HG03097 (cell line): Measurements from ENCODE around the gene NISCH.

Experiments
- ATAC-seq: cut with Tn5 transposase; IDR thresholded peaks from one replicate; pipeline ENCODE4 v1.9.1; 2021; ENCODE audit not compliant: unreplicated experiment, low FRiP score

The NISCH gene

GRCh38 chr3:52469001-52469400, 13.6 kb downstream of the NISCH start:
- ATAC-seq, result no peak

- ATAC-seq, result no peak
Measured at GRCh38 chr3:52470920-52471319, 15.5 kb downstream of the NISCH start.

GRCh38 chr3:52471371-52472238, 16.2 kb downstream of the NISCH start:
- no peak for ATAC-seq

DNA sequence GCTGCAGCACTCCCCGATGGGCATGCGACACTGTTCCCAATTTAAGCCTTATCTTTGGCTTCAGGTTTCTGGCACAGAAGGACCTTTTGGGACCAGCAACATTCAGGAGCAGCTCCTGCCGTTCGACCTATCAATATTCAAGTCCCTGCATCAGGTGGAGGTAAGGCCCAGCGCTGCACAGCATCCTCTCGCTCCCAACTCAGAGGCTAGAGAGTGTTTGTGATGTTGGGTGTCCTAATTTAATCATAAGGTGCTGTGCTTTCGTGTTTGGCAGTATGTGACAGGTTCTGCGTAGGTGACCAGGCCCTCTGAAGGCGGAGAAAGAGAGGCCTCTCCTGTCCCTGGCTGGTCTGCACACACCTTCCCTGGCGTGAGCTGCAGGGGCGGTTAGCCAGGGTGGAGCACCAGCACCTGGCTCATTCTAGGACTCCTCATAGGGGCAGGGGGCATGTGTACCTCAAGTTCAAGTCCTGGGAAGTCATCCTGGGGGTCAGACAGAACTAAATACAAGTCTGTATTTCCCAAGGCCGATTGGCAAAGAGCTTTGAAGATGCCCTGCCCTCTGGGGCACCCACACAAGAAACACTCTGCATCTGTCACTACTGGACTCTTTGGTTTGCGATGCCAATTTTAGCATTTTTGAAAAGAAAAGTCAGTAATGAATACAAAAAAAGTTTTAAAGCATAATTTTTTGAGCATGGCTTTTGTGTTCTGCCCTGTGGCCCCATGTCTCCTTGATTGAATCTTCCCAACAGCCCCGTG, 17.0 kb downstream of the NISCH start:
- no peak for ATAC-seq

GRCh38 chr3:52473026-52473425, 17.6 kb downstream of the NISCH start:
- no peak for ATAC-seq

- ATAC-seq, result no peak
Measured at GRCh38 chr3:52477076-52477795, 21.8 kb downstream of the NISCH start.

- ATAC-seq, result no peak
Measured at GRCh38 chr3:52477796-52478095, 22.3 kb downstream of the NISCH start.

DNA sequence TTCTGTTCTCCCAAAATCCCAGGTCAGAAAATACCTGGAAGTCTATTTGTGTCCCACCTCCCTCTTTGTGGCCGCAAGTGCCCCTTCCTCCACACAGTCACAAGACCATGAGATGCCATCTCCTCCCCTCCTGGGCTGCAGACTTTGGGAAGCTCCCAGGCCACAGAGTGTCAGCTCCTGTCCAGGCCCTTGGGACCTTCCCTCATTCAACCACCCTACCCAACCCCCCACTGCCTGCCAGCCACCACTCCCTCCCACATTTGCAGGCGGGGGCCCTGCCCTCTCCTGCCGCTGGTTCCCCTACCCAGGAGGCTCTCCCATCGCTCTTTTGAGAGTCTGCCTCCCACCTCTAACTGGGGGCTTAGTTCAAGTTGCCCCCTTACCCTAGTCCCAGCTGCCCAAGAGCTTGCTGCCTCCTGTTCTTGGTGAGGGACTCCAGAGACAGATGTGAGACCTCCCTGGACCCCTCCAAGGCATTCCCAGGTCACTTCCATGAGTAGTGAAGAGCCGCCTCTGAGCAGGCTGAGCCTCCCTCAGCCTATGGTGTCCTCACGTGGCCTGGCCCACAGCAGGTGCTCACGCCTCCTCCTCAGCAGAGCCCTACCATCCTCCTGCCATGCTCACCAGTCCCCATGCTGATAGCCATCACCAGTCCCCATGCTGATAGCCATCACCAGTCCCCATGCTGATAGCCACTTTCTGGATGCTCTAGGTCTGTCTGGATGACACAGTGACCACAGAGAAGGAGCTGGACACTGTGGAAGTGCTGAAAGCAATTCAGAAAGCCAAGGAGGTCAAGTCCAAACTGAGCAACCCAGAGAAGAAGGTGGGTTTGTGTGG, 23.9 kb downstream of the NISCH start:
- ATAC-seq, result no peak

DNA sequence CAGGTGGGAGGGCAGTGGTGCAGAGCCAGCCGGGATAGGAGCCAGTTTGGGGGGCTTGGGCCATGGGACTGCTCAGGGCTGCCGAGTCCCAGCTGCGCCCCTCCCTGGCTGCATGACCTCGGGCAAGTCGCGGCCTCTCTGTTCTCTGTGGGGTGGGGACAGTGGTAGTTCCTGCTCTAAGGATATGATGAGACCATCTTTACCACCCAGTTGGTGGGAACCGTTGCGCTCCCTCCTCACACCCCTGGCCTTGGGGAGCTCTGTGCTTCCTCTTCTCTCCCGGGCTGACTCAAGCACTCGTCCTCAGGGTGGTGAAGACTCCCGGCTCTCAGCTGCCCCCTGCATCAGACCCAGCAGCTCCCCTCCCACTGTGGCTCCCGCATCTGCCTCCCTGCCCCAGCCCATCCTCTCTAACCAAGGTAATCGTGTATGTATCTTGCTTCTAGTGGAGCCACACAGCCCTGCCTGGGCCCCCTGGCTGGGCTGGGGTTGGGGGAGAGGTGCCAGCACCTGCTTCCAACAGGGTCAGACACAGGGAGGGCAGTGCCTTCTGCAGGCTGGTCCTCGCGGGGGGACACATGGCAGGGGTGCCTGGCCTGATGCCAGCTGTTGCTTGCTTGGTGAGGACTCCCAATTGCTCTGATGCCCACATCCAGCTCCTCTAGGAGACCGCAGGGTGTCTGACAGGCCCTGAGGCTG, 24.6 kb downstream of the NISCH start:
- ATAC-seq, result no peak

DNA sequence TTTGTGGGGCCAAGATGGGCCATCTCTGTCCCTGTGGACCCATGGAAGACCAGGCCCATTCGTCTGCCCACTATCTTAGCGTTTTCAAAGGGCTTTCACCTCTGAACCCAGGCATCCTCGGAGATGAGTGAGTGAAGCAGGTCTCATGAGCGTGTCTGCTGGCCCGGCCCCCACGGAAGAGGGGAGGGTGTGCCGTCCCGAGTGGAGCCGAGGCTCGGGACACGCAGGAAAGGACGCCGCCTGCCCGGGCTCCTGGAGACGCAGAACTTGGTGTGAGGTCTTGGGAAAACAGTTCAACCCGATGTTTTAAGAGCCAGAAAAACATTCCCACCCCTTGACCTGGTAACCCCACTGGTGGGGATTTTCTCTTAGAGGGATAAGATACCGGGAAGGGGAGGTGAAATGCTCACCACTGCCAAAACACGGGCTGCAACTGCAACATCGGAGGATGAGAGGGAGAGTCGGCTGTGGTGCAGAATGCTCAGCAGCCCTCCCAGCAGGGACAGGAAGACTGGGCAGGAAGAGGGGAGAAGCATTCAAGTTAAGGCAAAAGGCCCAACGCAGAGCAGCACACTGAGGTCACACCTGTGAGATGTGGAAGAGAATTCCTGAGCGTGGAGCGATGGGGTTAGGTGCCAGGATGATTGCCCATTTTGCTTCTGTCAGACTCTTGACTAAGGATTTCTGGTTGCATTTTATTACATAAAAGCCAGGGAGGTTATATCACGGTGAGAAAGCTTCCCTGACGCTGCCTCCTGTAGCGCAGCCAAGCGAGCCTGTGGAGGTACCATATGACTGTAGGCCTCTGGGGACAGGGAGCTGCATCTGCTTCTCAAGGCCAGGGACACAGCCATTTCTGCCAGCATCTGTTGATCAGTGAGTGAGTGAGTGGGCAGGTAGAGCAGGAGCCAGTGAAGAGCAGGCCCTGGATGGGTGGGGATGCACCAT, 25.6 kb downstream of the NISCH start:
- no peak for ATAC-seq

- no peak for ATAC-seq
Measured at GRCh38 chr3:52481819-52482521, 26.6 kb downstream of the NISCH start.

DNA sequence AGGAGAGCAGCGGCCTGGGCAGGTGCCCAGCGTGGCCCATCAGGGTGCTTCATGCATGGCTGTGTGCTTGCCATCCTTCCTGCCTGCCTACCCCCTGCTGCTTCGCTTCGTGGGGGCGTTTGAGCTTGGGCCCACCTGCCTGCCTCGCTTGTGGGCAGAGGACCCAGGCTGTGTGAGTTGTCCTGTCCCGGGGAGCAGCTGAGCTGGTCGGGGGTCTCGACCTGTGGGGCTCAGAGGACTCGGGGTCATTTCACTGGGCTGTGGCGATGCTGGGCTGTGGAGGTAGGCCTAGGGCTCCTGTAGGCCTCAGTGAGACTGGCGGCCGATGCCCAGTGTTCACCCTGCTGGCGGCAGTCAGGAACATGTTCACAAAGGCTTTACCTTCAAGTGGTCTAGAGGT, 27.7 kb downstream of the NISCH start:
- ATAC-seq, result no peak

- no peak for ATAC-seq
Measured at GRCh38 chr3:52483577-52484381, 28.4 kb downstream of the NISCH start.

DNA sequence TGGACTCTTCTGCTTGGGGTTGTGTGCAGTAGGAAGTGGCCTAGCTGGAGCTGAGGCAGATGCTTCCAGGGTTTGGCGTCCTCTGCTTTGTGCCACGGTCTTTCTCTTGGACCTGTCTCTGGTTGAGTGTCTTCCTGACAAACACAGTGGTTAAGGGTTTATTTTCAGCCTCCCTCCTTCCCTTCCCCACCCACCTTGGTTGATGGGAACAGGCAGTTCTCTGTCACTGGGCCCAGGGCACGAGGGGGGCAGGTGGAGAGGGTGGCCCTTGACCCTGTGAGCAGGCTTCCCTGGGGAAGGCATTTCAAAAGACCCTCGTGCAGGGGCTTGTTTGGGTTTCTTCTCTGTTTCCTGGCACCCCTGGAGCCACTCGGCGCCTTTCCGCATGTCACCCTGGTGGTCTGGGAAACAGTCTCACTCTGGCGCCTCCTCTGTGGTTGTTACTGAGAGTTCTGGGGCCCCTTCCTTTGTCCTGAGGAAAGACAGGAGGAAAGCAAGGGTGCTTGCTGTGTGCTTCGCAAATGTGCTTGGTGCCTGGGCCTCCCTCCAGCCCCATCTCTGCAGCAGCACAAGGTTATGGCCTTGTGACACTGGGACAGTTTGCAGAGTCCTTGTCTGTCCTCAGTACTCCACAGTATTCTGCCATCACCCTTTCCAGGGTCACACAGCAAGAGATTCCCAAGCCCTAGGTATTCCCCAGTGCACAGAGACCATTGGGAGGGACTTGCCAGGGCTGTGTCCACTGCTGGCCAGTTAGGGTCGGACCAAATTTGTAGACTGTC, 29.5 kb downstream of the NISCH start:
- no peak for ATAC-seq

DNA sequence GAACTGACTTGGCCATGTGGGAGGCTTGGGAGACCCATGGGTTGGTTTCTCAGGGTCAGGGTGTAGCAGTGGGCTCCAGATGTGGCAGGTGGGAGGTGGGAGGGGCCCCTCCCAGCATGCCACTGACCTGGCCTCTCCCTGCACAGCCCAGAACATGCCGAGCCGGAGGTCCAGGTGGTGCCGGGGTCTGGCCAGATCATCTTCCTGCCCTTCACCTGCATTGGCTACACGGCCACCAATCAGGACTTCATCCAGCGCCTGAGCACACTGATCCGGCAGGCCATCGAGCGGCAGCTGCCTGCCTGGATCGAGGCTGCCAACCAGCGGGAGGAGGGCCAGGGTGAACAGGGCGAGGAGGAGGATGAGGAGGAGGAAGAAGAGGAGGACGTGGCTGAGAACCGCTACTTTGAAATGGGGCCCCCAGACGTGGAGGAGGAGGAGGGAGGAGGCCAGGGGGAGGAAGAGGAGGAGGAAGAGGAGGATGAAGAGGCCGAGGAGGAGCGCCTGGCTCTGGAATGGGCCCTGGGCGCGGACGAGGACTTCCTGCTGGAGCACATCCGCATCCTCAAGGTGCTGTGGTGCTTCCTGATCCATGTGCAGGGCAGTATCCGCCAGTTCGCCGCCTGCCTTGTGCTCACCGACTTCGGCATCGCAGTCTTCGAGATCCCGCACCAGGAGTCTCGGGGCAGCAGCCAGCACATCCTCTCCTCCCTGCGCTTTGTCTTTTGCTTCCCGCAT, 31.8 kb downstream of the NISCH start:
- ATAC-seq, result no peak
